Astrocyte (in vitro differentiated cells and primary cell): Measurements from ENCODE around the gene PCDHGA2.

ENCODE experiments used
- EZH2 ChIP-seq: IDR thresholded peaks from 2 replicates; pipeline ENCODE4 v1.6.1; 2012; ENCODE audit warnings: mild to moderate bottlenecking, low read length, inconsistent platforms; ENCODE audit not compliant: insufficient read depth
- TF ChIP-seq, protein P1 (sequence below): IDR thresholded peaks from 2 replicates; pipeline ENCODE4 v1.5.1; 2011; ENCODE audit warnings: low read depth, mild to moderate bottlenecking, inconsistent platforms, low read length, moderate library complexity; ENCODE audit not compliant: insufficient read depth

DNA sequence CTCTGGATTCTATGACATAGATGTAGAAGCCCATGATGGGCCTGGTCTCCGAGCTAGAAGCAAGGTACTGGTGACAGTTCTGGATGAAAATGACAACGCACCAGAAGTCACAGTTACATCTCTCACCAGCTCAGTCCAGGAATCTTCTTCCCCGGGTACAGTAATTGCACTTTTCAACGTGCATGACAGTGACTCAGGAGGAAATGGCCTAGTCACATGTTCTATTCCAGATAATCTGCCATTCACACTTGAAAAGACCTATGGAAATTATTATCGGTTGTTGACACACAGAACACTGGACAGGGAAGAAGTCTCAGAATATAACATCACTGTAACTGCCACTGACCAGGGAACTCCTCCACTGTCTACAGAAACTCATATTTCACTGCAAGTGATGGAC is 17.6 kb downstream of the PCDHGA2 start:
- TF ChIP-seq EZH2: no peak
- TF ChIP-seq, protein P1, sequence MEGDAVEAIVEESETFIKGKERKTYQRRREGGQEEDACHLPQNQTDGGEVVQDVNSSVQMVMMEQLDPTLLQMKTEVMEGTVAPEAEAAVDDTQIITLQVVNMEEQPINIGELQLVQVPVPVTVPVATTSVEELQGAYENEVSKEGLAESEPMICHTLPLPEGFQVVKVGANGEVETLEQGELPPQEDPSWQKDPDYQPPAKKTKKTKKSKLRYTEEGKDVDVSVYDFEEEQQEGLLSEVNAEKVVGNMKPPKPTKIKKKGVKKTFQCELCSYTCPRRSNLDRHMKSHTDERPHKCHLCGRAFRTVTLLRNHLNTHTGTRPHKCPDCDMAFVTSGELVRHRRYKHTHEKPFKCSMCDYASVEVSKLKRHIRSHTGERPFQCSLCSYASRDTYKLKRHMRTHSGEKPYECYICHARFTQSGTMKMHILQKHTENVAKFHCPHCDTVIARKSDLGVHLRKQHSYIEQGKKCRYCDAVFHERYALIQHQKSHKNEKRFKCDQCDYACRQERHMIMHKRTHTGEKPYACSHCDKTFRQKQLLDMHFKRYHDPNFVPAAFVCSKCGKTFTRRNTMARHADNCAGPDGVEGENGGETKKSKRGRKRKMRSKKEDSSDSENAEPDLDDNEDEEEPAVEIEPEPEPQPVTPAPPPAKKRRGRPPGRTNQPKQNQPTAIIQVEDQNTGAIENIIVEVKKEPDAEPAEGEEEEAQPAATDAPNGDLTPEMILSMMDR: no peak
